Cerebellar nuclear complex (tissue), 1 donor: ENCODE measurements around the gene ALG11.
"Not testable (repeated sequence)": the region's sequence is repeated elsewhere in the genome, so short reads cannot be mapped to it uniquely, and the experiment has no call there.

Experiments used
- DNase-seq, 2 experiments: peaks; one replicate each; lab custom pipeline; 2025; lab: John Stamatoyannopoulos, UW

The ALG11 gene, protein sequence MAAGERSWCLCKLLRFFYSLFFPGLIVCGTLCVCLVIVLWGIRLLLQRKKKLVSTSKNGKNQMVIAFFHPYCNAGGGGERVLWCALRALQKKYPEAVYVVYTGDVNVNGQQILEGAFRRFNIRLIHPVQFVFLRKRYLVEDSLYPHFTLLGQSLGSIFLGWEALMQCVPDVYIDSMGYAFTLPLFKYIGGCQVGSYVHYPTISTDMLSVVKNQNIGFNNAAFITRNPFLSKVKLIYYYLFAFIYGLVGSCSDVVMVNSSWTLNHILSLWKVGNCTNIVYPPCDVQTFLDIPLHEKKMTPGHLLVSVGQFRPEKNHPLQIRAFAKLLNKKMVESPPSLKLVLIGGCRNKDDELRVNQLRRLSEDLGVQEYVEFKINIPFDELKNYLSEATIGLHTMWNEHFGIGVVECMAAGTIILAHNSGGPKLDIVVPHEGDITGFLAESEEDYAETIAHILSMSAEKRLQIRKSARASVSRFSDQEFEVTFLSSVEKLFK

GRCh38 chr13:52011632-52012511 lies at the start of gene ALG11:
Gene ALG11 (plus strand): TSS chr13:52012398. CDS start chr13:52012419, 21 bp downstream.
- peak; percentile 85 to 99 for DNase-seq

DNA sequence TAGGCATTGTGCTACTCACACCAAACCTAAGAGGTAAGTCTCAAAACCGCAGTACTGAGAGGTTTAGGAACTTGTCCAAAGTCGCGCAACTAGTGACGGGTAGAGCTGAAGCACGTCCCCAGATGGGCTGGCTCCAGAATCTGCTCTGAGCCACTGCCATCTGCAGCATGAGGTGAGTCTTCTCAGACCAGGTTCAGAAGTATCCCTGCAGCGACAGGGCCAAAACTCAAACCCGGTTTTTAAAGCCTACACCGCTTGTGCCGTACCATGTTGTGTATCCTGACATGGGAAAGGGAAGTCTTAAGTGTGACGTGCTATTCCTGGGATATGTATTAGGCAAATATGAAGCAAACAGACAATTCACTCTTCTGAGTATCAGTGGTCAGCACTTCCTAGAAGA lies 46.0 kb upstream of the ALG11 start:
- DNase-seq, result no peak

DNA sequence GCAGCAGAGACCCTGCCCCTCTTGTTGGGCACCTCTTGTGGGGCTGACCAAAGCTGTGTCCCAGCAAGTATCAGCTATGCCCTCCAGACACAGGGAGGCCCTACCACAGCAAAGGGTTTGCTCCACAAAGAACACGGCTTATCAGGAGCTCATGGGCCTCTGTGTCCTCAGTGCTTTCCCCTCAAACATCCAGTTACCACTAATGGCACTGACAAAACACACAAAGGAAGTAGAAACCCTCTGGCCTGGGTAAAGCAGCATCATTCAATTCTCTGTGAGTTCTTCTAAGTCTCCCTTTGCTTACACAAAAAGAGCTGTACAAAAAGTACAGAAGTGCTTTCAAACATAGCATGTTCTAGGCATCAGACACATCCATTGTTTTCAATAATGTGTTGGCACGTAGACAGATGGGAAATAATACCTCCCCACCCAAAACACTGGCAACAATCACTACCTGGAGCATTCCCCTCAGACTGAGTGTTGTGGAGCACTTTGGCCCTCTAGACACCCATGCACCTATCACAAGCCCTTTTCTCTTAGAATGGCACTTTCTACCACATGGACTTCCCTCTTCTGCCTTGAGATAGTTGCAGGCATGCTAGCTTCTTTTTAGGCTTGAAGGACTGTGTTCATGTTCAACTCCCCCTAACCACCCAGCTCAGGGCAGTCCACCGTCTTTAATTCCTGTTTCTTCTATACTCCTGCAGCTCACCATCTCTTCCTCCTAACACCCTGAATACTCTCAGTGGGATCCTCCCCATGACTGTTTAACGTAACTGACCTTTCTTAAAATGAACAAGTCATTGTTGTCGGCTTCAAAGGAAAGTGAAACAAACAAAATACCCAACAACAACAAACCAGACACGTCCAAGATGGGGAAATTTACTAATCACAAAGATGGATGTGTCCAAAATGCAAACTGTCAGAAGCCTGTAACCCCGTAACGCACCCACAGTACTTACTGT lies 44.4 kb upstream of the ALG11 start:
- no peak for DNase-seq

GRCh38 chr13:51970349-51970748 lies 41.8 kb upstream of the ALG11 start:
- DNase-seq, result no peak

GRCh38 chr13:51971520-51972426 lies 40.4 kb upstream of the ALG11 start:
- DNase-seq, result no peak

- DNase-seq, result no peak
Measured at GRCh38 chr13:51974482-51974881, 37.7 kb upstream of the ALG11 start.

DNA sequence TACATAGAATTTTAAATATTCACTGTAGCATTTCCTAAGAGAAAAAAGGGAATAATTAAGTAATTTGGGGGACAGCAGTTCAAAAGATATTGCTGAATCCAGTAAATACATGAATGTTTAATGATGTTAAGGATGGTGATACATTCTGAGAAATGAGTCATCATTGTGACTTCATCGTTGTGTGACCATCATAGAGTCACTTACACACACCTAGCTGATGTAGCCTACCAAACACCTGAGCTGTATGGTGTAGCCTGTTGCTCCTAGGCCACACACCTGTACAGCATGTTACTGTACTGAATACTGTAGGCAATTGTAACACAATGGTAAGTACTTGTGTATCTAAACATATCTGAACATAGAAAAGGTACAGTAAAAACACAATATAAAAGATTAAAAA lies 35.8 kb upstream of the ALG11 start:
- DNase-seq, result no peak

DNA sequence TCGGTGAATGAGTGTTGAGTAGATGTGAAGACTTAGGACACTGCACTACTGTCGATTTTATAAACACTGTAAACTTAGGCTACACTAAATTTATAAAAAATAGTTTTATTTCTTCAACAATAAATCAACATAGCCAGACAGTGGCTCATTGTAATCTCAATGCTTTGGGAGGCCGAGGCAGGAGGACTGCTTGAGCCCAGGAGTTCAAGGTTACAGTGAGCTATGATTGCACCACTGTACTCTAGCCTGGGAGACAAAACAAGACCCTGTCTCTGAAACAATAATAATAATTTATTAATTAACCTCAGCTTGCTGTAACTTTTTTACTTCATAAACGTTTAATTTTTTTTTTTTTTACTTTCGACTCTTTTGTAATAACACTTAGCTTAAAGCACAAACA lies 35.3 kb upstream of the ALG11 start:
- DNase-seq, result no peak

- DNase-seq, result no peak
Measured at GRCh38 chr13:51977625-51978024, 34.6 kb upstream of the ALG11 start.

DNA sequence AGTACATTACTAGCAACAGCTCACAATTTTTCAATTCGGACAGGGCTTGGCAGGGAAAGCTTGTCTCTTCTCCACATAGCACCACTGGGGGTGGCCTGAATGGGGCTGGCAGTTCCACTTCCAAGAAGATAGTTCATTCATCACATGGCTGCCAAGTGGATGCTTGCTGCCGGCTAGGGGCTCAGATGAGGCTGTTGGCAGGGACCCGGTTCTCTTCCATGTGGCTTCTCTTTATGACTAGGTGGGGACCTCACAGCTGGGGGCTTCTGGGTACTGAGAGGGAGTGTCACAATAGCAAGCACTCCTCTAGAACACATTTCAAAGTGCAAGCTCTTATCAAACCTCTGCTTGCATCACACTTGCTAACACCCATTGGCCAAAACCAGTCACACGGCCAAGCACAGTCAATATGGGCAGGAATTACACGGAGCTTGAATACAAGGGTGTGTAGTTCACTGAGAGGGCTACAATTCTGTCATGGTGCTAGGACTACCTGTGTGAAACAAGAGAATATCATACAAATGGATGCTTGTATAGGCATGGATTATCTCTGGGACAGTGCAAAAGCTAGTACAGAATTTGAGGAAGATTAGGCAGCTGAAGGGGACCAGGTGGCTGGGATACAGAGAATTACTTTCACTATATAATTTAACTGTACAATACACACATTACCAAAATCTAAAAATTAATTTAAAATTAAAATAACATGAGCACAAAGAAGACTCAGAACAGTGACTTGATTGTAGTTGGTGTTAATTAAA lies 33.2 kb upstream of the ALG11 start:
- DNase-seq, result no peak

- DNase-seq, result no peak
Measured at GRCh38 chr13:51980908-51981307, 31.3 kb upstream of the ALG11 start.

DNA sequence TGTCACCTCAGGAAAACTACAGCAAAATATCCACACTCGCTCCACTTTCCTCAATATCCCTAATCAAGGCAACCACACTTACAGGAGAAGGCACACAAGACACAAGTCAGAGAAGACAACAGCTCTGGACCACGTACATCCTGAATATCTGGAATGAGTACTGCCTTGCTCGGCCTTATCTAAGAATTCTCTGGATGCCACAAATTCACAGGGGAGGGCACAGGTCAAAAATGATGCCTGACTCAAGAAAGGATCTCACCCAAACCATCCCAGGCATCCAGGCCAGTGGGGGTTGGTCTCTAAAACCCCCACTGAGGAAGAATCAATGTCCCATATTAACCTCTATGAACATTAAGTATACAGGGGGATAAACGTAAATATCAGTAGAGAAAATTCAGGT lies 30.8 kb upstream of the ALG11 start:
- no peak for DNase-seq

DNA sequence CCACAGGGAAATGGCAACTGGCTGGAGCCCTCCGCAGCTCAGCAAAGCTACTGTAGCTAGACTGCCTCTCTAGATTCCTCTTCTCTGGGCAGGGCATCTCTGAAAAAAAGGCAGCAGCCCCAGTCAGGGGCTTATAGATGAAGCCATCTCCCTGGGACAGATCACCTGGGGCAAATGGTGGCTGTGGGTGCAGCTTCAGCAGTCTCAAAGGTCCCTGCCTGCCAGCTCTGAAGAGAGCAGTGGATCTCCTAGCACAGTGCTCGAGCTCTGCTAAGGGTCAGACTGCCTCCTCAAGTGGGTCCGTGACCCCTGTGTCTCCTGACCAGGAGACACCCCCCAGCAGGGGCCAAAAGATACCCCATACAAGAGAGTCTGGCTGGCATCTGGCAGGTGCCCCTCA lies 28.9 kb upstream of the ALG11 start:
- DNase-seq, result not testable (repeated sequence)

- DNase-seq, result not testable (repeated sequence)
Measured at GRCh38 chr13:51984904-51985303, 27.3 kb upstream of the ALG11 start.

DNA sequence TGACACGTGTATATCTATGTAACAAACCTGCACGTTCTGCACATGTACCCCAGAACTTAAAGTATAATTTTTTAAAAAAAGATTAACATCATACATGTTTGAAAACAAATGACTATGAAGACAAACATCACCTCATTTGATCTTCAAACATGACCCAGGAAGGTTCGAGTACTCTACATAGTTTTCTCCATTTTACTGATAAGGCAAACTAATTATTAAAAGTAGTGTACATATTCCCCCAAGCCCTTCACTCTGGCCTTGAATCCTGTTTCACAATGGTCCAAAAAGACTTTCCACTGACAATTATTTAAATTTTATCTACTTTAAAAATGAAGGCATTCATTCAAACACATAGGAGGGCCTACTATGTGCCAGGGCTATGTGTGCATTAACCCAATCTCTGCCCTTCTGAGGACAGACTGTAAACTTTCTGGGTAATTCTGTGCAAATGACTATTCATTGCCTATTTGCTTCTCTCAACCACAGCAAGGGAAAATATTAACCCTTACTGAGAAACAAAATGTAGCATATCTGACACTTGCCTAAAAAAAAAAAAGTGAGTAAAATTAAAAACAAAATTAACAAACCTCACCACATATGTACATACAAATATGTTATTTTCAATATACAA lies 23.1 kb upstream of the ALG11 start:
- DNase-seq, result no peak

GRCh38 chr13:51993713-51994112 lies 18.5 kb upstream of the ALG11 start:
- no peak for DNase-seq

GRCh38 chr13:51995677-51996551 lies 16.3 kb upstream of the ALG11 start:
- peak in 1 of 2 experiments; percentile 2 for DNase-seq

DNA sequence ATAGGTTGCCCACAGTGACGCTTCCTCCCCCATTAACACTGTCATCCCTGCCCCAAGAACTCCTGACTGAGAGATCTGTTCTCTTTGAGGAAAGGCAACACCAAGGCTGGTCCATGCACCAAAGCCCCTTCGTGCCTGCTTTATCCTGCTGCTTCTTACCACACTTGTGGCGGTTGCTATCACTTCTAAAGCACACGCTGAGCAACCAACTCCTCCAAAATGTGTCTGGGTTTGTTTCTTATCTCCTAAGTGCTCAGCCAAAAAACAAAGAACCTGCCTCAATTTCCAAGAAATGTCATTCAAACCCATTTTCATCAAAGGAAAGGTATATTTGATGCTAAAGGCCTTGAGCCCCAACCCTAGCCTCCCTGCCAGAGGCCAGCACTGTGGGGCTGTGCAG lies 15.6 kb upstream of the ALG11 start:
- no peak for DNase-seq
